HG02623 (cell line): ENCODE measurements around the gene CYP2C9.

ENCODE experiments used
- ATAC-seq: cut with Tn5 transposase; IDR thresholded peaks from one replicate; pipeline ENCODE4 v1.9.1; 2021; ENCODE audit warnings: moderate library complexity; ENCODE audit not compliant: unreplicated experiment

CYP2C9 gene

GRCh38 chr10:95035332-95036295, 97.2 kb downstream of the CYP2C9 start:
- no peak for ATAC-seq

DNA sequence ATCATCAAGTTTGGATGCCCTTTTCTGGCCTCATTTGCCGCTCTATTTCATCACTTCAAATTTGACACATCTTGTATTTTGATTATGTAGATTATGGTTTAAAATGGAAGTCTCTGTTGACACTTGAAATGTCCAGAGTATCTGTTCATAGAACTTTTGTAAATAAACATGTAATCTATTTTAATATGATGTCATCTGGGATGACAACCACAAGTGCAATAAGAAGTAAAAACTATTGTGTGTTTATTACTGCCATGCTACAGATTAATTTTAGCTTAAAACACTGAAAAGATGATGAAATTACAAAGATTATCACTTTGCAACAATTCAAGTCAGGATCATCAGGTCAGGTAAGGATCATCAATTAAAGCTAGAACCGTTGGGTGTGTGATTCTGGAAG, 100.8 kb downstream of the CYP2C9 start:
- no peak for ATAC-seq
